ENCODE results near the gene ALKBH4.
"Not testable (repeated sequence)": the region's sequence is repeated elsewhere in the genome, so short reads cannot be mapped to it uniquely, and the experiment has no call there.

- TF ChIP-seq CTCF (IDR thresholded peaks at IDR 0.05): peak; percentile 91
- not testable (repeated sequence) for TF ChIP-seq ZFX (IDR thresholded peaks at IDR 0.05; ENCODE audit: borderline replicate concordance)
Observed at GRCh38 chr7:102479982-102480637, 15.4 kb upstream of the ALKBH4 start.

Data from 22Rv1 (cell line).